ENCODE measurements around the gene PHF13. TPM values are rescaled to one million over a fixed set of nuclear protein-coding genes. Genes with fewer than 3 reads are reported as not detected.

Gene PHF13
- total and polyA plus RNA-seq, 4 donors, result 1.4 to 8.7 (median 3.8) TPM

DNA sequence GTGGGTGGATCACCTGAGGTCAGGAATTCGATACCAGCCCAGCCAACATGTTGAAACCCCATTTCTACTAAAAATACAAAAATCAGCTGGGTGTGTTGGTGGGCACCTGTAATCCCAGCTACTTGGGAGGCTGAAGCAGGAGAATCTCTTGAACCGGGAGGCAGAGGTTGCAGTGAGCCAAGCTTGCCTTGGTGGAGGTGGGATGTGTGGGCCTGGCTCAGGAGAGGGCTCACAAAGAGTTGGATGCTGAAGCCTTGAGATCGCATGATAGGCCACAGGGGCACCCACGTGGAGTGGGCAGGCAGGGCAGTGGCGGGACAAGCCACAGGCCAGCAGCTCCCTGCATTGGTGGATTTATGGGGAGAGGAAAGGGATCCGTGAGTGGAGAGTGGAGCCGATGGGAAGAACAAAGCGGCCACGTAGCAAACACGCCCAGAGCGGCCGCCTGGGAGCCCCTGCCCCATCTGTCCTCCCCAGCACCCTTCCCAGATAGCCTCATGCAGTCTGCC is 15.5 kb downstream of the PHF13 start:
- Histone ChIP-seq H3K9me3 (ENCODE audit: control insufficient read depth in 4 of 4, low read length in 3 of 4) (no peaks in the 10 kb centered on the region), H3K4me1 (ENCODE audit: control insufficient read depth in 4 of 4, insufficient read depth in 4 of 4, low read length in 3 of 4) (peaks cover 0 to 24% (median 14%) of the 10 kb centered on the region in 4 donors), H3K4me3 (ENCODE audit: low read depth in 1 of 3, low read length in 3 of 3) (no peak overlapping the region), H3K27me3 (ENCODE audit: control insufficient read depth in 4 of 4, insufficient read depth in 4 of 4, low read length in 3 of 4) (no peaks in the 10 kb centered on the region), H3K36me3 (ENCODE audit: control insufficient read depth in 4 of 4, insufficient read depth in 3 of 4, low read depth in 1 of 4, low read length in 3 of 4) (peaks cover 0 to 41% (median 21%) of the 10 kb centered on the region in 4 donors), H3K9ac (ENCODE audit: low read depth in 1 of 2, low read length in 2 of 2) (no peak overlapping the region), H3K27ac (ENCODE audit: low read depth in 1 of 2, low read length in 2 of 2) (no peak overlapping the region)
- WGBS, result 93% methylated on average over 12 of the region's 12 CpGs
- DNase-seq (ENCODE audit: low spot score), result no peak
- TF ChIP-seq SP1 (IDR thresholded peaks at IDR 0.05), result no peak
- TF ChIP-seq YY1 (IDR thresholded peaks at IDR 0.05), result no peak
- TF ChIP-seq TAF1 (conservative IDR thresholded peaks at IDR 0.05), result no peak
- TF ChIP-seq HNF4A (conservative IDR thresholded peaks at IDR 0.05), result no peak
- TF ChIP-seq REST (IDR thresholded peaks at IDR 0.05), result no peak
- TF ChIP-seq, protein P1, sequence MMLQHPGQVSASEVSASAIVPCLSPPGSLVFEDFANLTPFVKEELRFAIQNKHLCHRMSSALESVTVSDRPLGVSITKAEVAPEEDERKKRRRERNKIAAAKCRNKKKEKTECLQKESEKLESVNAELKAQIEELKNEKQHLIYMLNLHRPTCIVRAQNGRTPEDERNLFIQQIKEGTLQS (IDR thresholded peaks at IDR 0.05), result no peak
- TF ChIP-seq, protein P2, sequence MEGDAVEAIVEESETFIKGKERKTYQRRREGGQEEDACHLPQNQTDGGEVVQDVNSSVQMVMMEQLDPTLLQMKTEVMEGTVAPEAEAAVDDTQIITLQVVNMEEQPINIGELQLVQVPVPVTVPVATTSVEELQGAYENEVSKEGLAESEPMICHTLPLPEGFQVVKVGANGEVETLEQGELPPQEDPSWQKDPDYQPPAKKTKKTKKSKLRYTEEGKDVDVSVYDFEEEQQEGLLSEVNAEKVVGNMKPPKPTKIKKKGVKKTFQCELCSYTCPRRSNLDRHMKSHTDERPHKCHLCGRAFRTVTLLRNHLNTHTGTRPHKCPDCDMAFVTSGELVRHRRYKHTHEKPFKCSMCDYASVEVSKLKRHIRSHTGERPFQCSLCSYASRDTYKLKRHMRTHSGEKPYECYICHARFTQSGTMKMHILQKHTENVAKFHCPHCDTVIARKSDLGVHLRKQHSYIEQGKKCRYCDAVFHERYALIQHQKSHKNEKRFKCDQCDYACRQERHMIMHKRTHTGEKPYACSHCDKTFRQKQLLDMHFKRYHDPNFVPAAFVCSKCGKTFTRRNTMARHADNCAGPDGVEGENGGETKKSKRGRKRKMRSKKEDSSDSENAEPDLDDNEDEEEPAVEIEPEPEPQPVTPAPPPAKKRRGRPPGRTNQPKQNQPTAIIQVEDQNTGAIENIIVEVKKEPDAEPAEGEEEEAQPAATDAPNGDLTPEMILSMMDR (IDR thresholded peaks at IDR 0.05; ENCODE audit: low read depth, low read length, missing input control), result no peak
- TF ChIP-seq JUND (IDR thresholded peaks at IDR 0.05), result no peak
- no peak for TF ChIP-seq HNF4G (IDR thresholded peaks at IDR 0.05)
- no peak for TF ChIP-seq RAD21 (IDR thresholded peaks at IDR 0.05)
- TF ChIP-seq, protein P3, sequence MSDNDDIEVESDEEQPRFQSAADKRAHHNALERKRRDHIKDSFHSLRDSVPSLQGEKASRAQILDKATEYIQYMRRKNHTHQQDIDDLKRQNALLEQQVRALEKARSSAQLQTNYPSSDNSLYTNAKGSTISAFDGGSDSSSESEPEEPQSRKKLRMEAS (IDR thresholded peaks at IDR 0.05), result no peak

- no peak overlapping the region for H3K9ac ChIP-seq (ENCODE audit: low read depth in 1 of 2, low read length in 2 of 2)
- H3K4me3 ChIP-seq (ENCODE audit: low read depth in 1 of 3, low read length in 3 of 3), result no peak overlapping the region
- H3K27me3 ChIP-seq (ENCODE audit: control insufficient read depth in 4 of 4, insufficient read depth in 4 of 4, low read length in 3 of 4), result no peaks in the 10 kb centered on the region
- H3K9me3 ChIP-seq (ENCODE audit: control insufficient read depth in 4 of 4, low read length in 3 of 4), result no peaks in the 10 kb centered on the region
- H3K27ac ChIP-seq (ENCODE audit: low read depth in 1 of 2, low read length in 2 of 2), result no peak overlapping the region
- H3K4me1 ChIP-seq (ENCODE audit: control insufficient read depth in 4 of 4, insufficient read depth in 4 of 4, low read length in 3 of 4), result peaks cover 0 to 15% (median 9%) of the 10 kb centered on the region in 4 donors
- peaks cover 6 to 44% (median 24%) of the 10 kb centered on the region in 4 donors for H3K36me3 ChIP-seq (ENCODE audit: control insufficient read depth in 4 of 4, insufficient read depth in 3 of 4, low read depth in 1 of 4, low read length in 3 of 4)
- no peak for DNase-seq (ENCODE audit: low spot score)
- WGBS, result 93% methylated on average over 8 of the region's 8 CpGs
- TF ChIP-seq HNF4G (IDR thresholded peaks at IDR 0.05) (no peak), FOXA2 (IDR thresholded peaks at IDR 0.05) (no peak), HNF4A (conservative IDR thresholded peaks at IDR 0.05) (no peak), GABPA (IDR thresholded peaks at IDR 0.05 in 1 of 2, conservative IDR thresholded peaks at IDR 0.05 in 1 of 2) (no peak), NR2F2 (IDR thresholded peaks at IDR 0.05) (no peak), EGR1 (IDR thresholded peaks at IDR 0.05; ENCODE audit: low read depth in 2 of 2) (no peak), REST (IDR thresholded peaks at IDR 0.05) (no peak), FOXA1 (IDR thresholded peaks at IDR 0.05) (no peak), RAD21 (IDR thresholded peaks at IDR 0.05) (no peak), ZBTB33 (IDR thresholded peaks at IDR 0.05) (no peak), JUND (IDR thresholded peaks at IDR 0.05) (no peak), TAF1 (conservative IDR thresholded peaks at IDR 0.05) (no peak)
- TF ChIP-seq, protein P1 (IDR thresholded peaks at IDR 0.05), result no peak
- TF ChIP-seq, protein P3 (IDR thresholded peaks at IDR 0.05), result no peak
Measured at GRCh38 chr1:6630027-6630426, 16.5 kb downstream of the PHF13 start.

Measured in liver (tissue), 9 donors.